PC-3 (cell line): ENCODE measurements around the gene SIGLEC6. TPM values are rescaled to one million over a fixed set of nuclear protein-coding genes. Genes with fewer than 3 reads are reported as not detected.

Experiments used
- ATAC-seq: fragments of 200-7000 bp; cut with Tn5 transposase; 2 replicates; pipeline ENCODE4 v1.9.1; 2020; ENCODE audit warnings: mild to moderate bottlenecking, moderate library complexity
- BruUV-seq: library from RNA; stranded (reverse); fragments of 400-500 nt; replicated peaks from 2 replicates; lab custom pipeline; 2021; lab: Mats Ljungman, UMichigan
- CTCF ChIA-PET: fragments of 300-600 bp; sonication (Branson Sonifier 250); formaldehyde crosslinking; loops from one replicate; lab custom pipeline; 2022; ENCODE audit warnings: antibody characterized with exemption; lab: Charles Lee
- POLR2A ChIA-PET: fragments of 300-600 bp; sonication (Branson Sonifier 250); formaldehyde crosslinking; loops from one replicate; lab custom pipeline; 2022; ENCODE audit warnings: antibody characterized with exemption; ENCODE audit not compliant: unreplicated experiment; lab: Charles Lee
- DNase-seq: peaks from one replicate; pipeline ENCODE4 v3.0.0-alpha.2; 2015
- H2AFZ ChIP-seq: fragments of 300-600 bp; sonication (generic); 2 replicates; pipeline ENCODE4 v1.6.0; 2016; ENCODE audit warnings: antibody characterized with exemption, low read length
- H3F3A ChIP-seq: fragments of 300-600 bp; sonication (generic); one replicate; pipeline ENCODE4 v1.6.0; 2017; ENCODE audit warnings: antibody characterized with exemption, low read length, control low read depth, mild to moderate bottlenecking; ENCODE audit not compliant: unreplicated experiment
- H3K27ac ChIP-seq: fragments of 300-600 bp; sonication (generic); 2 replicates; pipeline ENCODE4 v1.5.1; 2016; ENCODE audit warnings: mild to moderate bottlenecking, low read length
- H3K27me3 ChIP-seq: fragments of 300-600 bp; sonication (generic); 2 replicates; pipeline ENCODE4 v1.6.1; 2016; ENCODE audit warnings: low read length, mixed read lengths
- H3K36me3 ChIP-seq: fragments of 300-600 bp; sonication (generic); 2 replicates; pipeline ENCODE4 v1.6.1; 2016; ENCODE audit warnings: low read depth, mixed run types, low read length, mixed read lengths
- H3K4me1 ChIP-seq: fragments of 300-600 bp; sonication (generic); 2 replicates; pipeline ENCODE4 v1.5.1; 2016; ENCODE audit warnings: low read length; ENCODE audit not compliant: insufficient read depth
- H3K4me2 ChIP-seq: fragments of 300-600 bp; sonication (generic); 2 replicates; pipeline ENCODE4 v1.6.0; 2016; ENCODE audit warnings: low read length
- H3K4me3 ChIP-seq: fragments of 300-600 bp; sonication (generic); 2 replicates; pipeline ENCODE4 v1.5.1; 2016; ENCODE audit warnings: mild to moderate bottlenecking, low read length, mixed read lengths
- H3K79me2 ChIP-seq: fragments of 300-600 bp; sonication (generic); 2 replicates; pipeline ENCODE4 v1.6.1; 2017; ENCODE audit warnings: low read length, mixed read lengths
- H3K9ac ChIP-seq: fragments of 300-600 bp; sonication (generic); 2 replicates; pipeline ENCODE4 v1.6.0; 2016; ENCODE audit warnings: mild to moderate bottlenecking, low read length
- H3K9me2 ChIP-seq: fragments of 300-600 bp; sonication (generic); replicated peaks from 2 replicates; pipeline ENCODE4 v1.6.1; 2016; ENCODE audit warnings: mixed run types, low read length, mixed read lengths
- H3K9me3 ChIP-seq: fragments of 300-600 bp; sonication (generic); 2 replicates; pipeline ENCODE4 v1.6.1; 2016; ENCODE audit warnings: low read length, mixed read lengths
- H4K20me1 ChIP-seq: fragments of 300-600 bp; sonication (generic); 2 replicates; pipeline ENCODE4 v1.6.1; 2016; ENCODE audit warnings: low read length, mixed read lengths
- CTCF ChIP-seq: fragments of 300-600 bp; sonication (generic); conservative IDR thresholded peaks from 2 replicates; pipeline ENCODE4 v1.5.1; 2017; ENCODE audit warnings: antibody characterized with exemption, low read depth, mild to moderate bottlenecking, low read length
- EZH2 ChIP-seq: fragments of 300-600 bp; sonication (generic); IDR thresholded peaks from one replicate; pipeline ENCODE4 v1.6.1; 2017; ENCODE audit warnings: antibody characterized with exemption, mild to moderate bottlenecking, low read length; ENCODE audit not compliant: unreplicated experiment
- EZH2phosphoT487 ChIP-seq: fragments of 300-600 bp; sonication (generic); IDR thresholded peaks from 2 replicates; pipeline ENCODE4 v1.6.1; 2018; ENCODE audit warnings: mild to moderate bottlenecking, antibody characterized with exemption, low read length, borderline replicate concordance
- intact Hi-C: fragments of 100-400 bp; cut with micrococcal nuclease; formaldehyde crosslinking; loops from 2 replicates; pipeline ENCODE4 v1.9.0; 2023
- total RNA-seq: library from RNA; depleted of rRNA; stranded (reverse); fragments of >200 nt; gene quantifications from 2 replicates; pipeline ENCODE4 v1.2.3, GENCODE V29; 2014

Gene SIGLEC6
- total RNA-seq, 1 experiment from 2014 or later: not detected

DNA sequence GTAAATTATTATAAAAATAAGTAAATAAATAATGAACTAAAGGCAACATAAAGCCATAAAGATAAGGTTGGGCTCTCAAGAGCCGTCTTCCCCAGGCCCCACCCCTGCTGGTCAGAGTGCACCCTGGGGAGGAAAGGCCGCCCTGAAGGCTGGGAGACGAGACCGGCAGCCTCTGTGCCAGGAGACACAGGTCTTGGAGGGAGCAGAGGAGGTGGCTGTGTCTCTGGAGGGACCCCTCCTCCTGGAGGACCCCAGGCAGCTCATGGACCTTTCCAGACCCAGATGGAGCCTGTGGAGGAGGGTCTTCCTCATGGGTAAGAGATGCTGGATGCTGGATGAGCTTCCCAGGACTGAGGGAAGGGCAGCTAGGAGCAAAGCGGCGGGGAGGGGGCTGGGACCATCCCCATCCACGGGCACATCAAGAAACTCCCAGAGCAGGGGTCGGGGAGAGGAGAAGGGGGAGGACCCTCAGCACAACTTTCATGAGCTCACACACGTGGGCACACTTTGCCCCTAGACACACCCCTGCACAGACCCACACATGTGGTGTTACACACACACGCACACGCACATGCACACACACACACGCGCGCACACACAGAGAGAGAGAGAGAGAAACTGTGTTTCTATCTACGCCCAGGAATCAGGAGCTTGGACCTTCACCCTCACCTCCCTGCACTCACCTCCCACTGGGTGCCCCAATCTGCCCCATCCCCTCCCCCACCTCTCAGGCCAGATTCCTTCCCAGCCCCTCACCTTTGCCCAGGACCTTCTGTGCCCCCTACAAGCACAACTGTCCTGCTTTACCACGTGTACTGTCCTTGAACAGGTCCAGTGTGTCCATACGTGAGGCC, 52.9 kb downstream of the SIGLEC6 start, which contains the start of gene CEACAM18:
CEACAM18 (plus strand) TSS at position 159 of the 854 bp plus-strand sequence.
- Histone ChIP-seq H3K9me2 (no peaks in the 10 kb centered on the region), H2AFZ (no peak within 1 kb of the TSS), H4K20me1 (no peaks in the 10 kb centered on the region), H3K79me2 (no peaks in the 10 kb centered on the region), H3K4me1 (peaks cover 20% of the 10 kb centered on the region), H3F3A (peaks cover 6% of the 10 kb centered on the region), H3K4me2 (no peak within 1 kb of the TSS), H3K36me3 (no peaks in the 10 kb centered on the region), H3K27me3 (peaks cover 6% of the 10 kb centered on the region; the same call in 1 of the 2 replicates), H3K9ac (no peak within 1 kb of the TSS), H3K9me3 (no peaks in the 10 kb centered on the region), H3K27ac (no peak within 1 kb of the TSS), H3K4me3 (no peak within 1 kb of the TSS)
- ATAC-seq (no peak), DNase-seq (no peak)
- CTCF ChIA-PET: no interaction called here
- POLR2A ChIA-PET: no interaction called here
- no TSS peak for BruUV-seq
- intact Hi-C loops: no loop called here
- TF ChIP-seq EZH2phosphoT487: no peak
- TF ChIP-seq CTCF: no peak
- no peak for TF ChIP-seq EZH2

GRCh38 chr19:51477344-51477743, 54.1 kb downstream of the SIGLEC6 start:
- Histone ChIP-seq H3K9me2 (no peaks in the 10 kb centered on the region), H3K4me3 (no peak overlapping the region), H3K36me3 (no peaks in the 10 kb centered on the region), H3K27ac (no peak overlapping the region), H2AFZ (no peak overlapping the region), H4K20me1 (no peaks in the 10 kb centered on the region), H3K4me1 (peaks cover 20% of the 10 kb centered on the region), H3K79me2 (no peaks in the 10 kb centered on the region), H3K9me3 (no peaks in the 10 kb centered on the region), H3K9ac (no peak overlapping the region), H3K4me2 (no peak overlapping the region), H3F3A (peaks cover 6% of the 10 kb centered on the region), H3K27me3 (no peaks in the 10 kb centered on the region)
- ChIA-PET POLR2A (no interaction called here), CTCF (no interaction called here)
- intact Hi-C loops: no loop called here
- DNase-seq: no peak
- TF ChIP-seq EZH2: no peak
- TF ChIP-seq EZH2phosphoT487: no peak
- no peak for TF ChIP-seq CTCF
- ATAC-seq: no peak
- no TSS peak for BruUV-seq

DNA sequence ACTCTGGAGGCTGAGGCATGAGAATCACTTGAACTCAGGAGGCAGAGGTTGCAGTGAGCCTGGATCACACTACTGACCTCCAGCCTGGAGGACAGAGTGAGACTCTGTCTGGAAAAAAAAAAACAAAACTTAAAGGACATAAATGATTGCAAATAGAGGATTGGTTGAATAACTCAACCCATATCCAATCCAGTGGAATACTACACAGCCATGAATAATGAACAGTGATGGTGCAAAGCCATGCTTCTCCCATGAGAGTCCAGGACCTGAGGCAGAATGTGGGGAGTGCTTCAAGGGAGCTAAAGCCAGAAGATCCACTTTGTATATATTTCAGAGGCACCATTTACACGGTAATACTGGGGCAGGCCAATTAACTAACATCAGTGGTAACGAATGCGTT, 55.3 kb downstream of the SIGLEC6 start:
- H2AFZ ChIP-seq: no peak overlapping the region
- ATAC-seq: no peak
- no peaks in the 10 kb centered on the region for H3K27me3 ChIP-seq
- no peaks in the 10 kb centered on the region for H3K36me3 ChIP-seq
- no peaks in the 10 kb centered on the region for H4K20me1 ChIP-seq
- intact Hi-C loops: no loop called here
- peaks cover 6% of the 10 kb centered on the region for H3F3A ChIP-seq
- no peak for TF ChIP-seq EZH2
- TF ChIP-seq CTCF: no peak
- POLR2A ChIA-PET: interaction anchor here (0.7 kb wide), 1 partner anchor 8 kb away, joined by 7 read pairs; no protein-coding TSS in a partner anchor
- no peak for DNase-seq
- H3K79me2 ChIP-seq: no peaks in the 10 kb centered on the region
- no peak overlapping the region for H3K27ac ChIP-seq
- peaks cover 26% of the 10 kb centered on the region for H3K4me1 ChIP-seq
- no peak overlapping the region for H3K4me3 ChIP-seq
- no TSS peak for BruUV-seq
- no peaks in the 10 kb centered on the region for H3K9me3 ChIP-seq
- no peak overlapping the region for H3K9ac ChIP-seq
- CTCF ChIA-PET: no interaction called here
- H3K9me2 ChIP-seq: no peaks in the 10 kb centered on the region
- H3K4me2 ChIP-seq: no peak overlapping the region
